HEK293T (cell line): Measurements from ENCODE around the gene LRG1.

Source experiments
- CTCF ChIA-PET: fragments of 350-600 bp; formaldehyde crosslinking; extraction: SDS; loops from one replicate; lab custom pipeline; 2021; ENCODE audit warnings: antibody characterized with exemption, inconsistent platforms; lab: Yijun Ruan, JAX
- POLR2A ChIA-PET: fragments of 350-600 bp; formaldehyde crosslinking; extraction: SDS; loops from one replicate; lab custom pipeline; 2020; ENCODE audit warnings: antibody characterized with exemption, inconsistent platforms; lab: Yijun Ruan, JAX
- DNase-seq: peaks from one replicate; pipeline ENCODE4 v3.0.0; 2012; ENCODE audit warnings: mixed read lengths; ENCODE audit errors: extremely low spot score
- ARNT ChIP-seq: fragments of 450-650 bp; IDR thresholded peaks from 2 replicates; pipeline ENCODE4 v1.6.1; 2017; ENCODE audit warnings: mild to moderate bottlenecking
- BHLHE40 ChIP-seq: fragments of 450-650 bp; IDR thresholded peaks from 2 replicates; pipeline ENCODE4 v1.6.1; 2016; ENCODE audit warnings: mild to moderate bottlenecking, moderate library complexity, borderline replicate concordance
- CTBP1 ChIP-seq: fragments of 450-650 bp; IDR thresholded peaks from 2 replicates; pipeline ENCODE4 v1.6.1; 2016; ENCODE audit warnings: borderline replicate concordance
- ELF4 ChIP-seq: fragments of 450-650 bp; IDR thresholded peaks from 2 replicates; pipeline ENCODE4 v1.6.1; 2017; ENCODE audit warnings: antibody characterized with exemption
- FOXA1 ChIP-seq: fragments of 450-650 bp; IDR thresholded peaks from 2 replicates; pipeline ENCODE4 v1.6.1; 2016; ENCODE audit warnings: mild to moderate bottlenecking
- FOXK2 ChIP-seq: fragments of 450-650 bp; IDR thresholded peaks from 2 replicates; pipeline ENCODE4 v1.6.1; 2016; ENCODE audit warnings: mild to moderate bottlenecking
- FOXM1 ChIP-seq: fragments of 450-650 bp; IDR thresholded peaks from 2 replicates; pipeline ENCODE4 v1.6.1; 2017; ENCODE audit warnings: mild to moderate bottlenecking, borderline replicate concordance
- HDGF ChIP-seq: fragments of 450-650 bp; IDR thresholded peaks from 2 replicates; pipeline ENCODE4 v1.6.1; 2017; ENCODE audit warnings: antibody characterized with exemption, borderline replicate concordance
- L3MBTL2 ChIP-seq: fragments of 450-650 bp; conservative IDR thresholded peaks from 2 replicates; pipeline ENCODE4 v1.6.1; 2016; ENCODE audit warnings: mild to moderate bottlenecking
- LEF1 ChIP-seq: fragments of 450-650 bp; IDR thresholded peaks from 2 replicates; pipeline ENCODE4 v1.6.1; 2017; ENCODE audit warnings: mild to moderate bottlenecking, borderline replicate concordance
- NFRKB ChIP-seq: fragments of 450-650 bp; IDR thresholded peaks from 2 replicates; pipeline ENCODE4 v1.6.1; 2016; ENCODE audit warnings: mild to moderate bottlenecking, moderate library complexity
- SP1 ChIP-seq: fragments of 450-650 bp; IDR thresholded peaks from 2 replicates; pipeline ENCODE4 v1.6.1; 2017
- SUZ12 ChIP-seq: fragments of 450-650 bp; IDR thresholded peaks from 2 replicates; pipeline ENCODE4 v1.6.1; 2016; ENCODE audit warnings: mild to moderate bottlenecking
- TARDBP ChIP-seq: fragments of 450-650 bp; IDR thresholded peaks from 2 replicates; pipeline ENCODE4 v1.6.1; 2016
- ZNF384 ChIP-seq: fragments of 450-650 bp; IDR thresholded peaks from 2 replicates; pipeline ENCODE4 v1.6.1; 2016
- TF ChIP-seq, protein P1 (sequence below): fragments of 450-650 bp; IDR thresholded peaks from 2 replicates; pipeline ENCODE4 v1.6.1; 2016

Gene LRG1

DNA sequence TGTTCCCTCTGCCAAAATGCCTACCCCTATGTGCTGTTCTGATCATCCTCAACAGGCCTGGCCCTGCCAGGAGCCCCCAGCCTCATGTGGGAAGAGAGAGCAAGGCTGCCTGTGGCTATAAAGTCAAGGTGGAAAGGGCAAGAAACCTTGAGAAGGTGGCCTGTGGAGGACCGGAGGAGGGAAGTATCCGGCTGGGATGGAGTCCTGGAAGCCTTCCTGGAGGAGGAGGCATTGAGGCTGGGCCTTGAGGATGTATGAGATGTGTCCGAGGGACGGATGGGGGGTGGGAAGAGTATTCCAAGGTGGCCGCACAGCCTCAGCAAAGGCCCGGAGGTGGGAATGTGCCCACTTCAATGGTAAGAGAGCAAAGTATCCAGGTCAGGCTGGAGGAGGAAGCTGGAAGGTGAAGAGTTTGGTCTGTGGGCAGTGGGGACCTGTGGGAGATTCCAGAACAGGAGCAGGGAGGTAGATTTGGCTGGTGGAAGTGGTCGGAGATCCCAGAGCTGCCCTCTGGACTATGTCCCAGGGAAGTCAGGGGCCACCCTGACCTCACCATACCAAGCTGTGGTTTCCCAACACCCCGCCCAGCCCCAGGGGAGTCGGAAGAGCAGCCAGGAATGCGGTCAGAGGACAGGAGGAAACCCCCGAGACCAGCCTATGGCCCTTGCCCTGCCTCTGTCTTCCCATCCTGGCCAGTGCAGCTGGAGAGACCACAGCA is 18.5 kb downstream of the LRG1 start:
- ChIA-PET POLR2A (no interaction called here), CTCF (interaction anchor here (1.2 kb wide), 1 partner anchor 14 kb away, joined by 3 read pairs; the partner anchor contains the start of gene PLIN5)
- TF ChIP-seq, protein P1, sequence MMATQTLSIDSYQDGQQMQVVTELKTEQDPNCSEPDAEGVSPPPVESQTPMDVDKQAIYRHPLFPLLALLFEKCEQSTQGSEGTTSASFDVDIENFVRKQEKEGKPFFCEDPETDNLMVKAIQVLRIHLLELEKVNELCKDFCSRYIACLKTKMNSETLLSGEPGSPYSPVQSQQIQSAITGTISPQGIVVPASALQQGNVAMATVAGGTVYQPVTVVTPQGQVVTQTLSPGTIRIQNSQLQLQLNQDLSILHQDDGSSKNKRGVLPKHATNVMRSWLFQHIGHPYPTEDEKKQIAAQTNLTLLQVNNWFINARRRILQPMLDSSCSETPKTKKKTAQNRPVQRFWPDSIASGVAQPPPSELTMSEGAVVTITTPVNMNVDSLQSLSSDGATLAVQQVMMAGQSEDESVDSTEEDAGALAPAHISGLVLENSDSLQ = no peak
- no peak for TF ChIP-seq LEF1
- TF ChIP-seq L3MBTL2 = no peak
- TF ChIP-seq FOXK2 = no peak
- no peak for TF ChIP-seq SP1
- no peak for TF ChIP-seq ZNF384
- no peak for TF ChIP-seq CTBP1
- TF ChIP-seq ELF4 = no peak
- no peak for TF ChIP-seq SUZ12

DNA sequence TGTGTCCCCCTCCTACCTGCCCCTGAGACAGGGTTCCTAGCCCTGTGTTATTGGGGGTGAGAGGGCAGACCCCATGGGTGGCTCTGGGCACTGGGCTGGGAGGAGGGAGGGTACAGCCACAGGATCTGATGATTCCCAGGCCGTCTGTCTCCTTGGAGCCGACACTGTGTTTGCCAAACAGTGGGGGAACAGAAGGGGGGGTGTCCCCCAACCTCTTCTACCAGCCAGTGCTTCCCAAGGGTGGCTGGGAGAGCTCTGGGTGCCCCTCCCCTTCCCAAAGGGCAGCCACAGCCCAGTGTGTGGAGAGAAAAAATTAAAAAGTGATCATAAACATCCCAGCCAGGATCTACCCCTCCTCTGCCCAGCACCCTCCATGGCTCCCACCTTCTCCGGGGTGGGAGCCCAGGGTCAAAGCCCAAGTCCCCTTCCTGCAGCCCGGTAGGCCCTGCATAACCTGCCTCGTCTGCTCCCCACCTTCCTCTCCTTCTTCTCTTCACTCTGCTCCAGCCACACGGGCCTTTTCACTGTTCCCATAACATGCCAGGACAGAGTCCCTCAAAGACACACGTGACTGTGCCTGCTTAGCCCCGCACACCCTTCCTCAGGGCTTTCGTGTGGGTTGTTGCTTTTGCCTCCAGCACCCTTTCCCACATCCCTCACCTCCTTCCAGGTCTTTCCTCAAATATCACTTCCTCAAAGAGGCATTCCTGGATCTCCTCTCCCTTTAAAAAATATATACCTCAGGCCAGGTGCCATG is 20.1 kb downstream of the LRG1 start:
- ChIA-PET CTCF (no interaction called here), POLR2A (no interaction called here)
- DNase-seq = no peak
- TF ChIP-seq ZNF384 (no peak), ELF4 (no peak), SP1 (no peak), TARDBP (no peak), L3MBTL2 (no peak), NFRKB (no peak), FOXA1 (no peak), SUZ12 (no peak), FOXM1 (no peak), LEF1 (no peak), FOXK2 (no peak), ARNT (no peak), HDGF (no peak)
- TF ChIP-seq, protein P1 = no peak

More for the DNA sequence above, 18.5 kb downstream of the LRG1 start:
- no peak for DNase-seq

DNA sequence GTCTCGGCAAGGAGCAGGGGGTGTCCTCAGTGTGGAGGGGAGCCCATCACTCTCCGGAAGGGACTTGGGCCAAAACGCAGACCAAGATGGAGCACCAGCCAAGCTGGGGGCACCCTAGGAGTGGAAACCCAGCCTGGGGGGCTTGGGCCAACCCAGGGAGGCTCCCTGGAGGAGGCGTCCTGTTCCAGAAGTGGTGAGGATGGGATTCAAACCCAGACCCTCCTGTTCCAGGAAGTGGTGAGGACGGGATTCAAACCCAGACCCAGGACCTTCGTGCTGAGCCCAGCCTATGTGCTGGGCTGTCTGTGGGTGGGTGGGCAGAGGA is 20.7 kb downstream of the LRG1 start:
- DNase-seq = no peak
- POLR2A ChIA-PET = no interaction called here
- CTCF ChIA-PET = no interaction called here
- no peak for TF ChIP-seq LEF1
- no peak for TF ChIP-seq FOXM1
- no peak for TF ChIP-seq BHLHE40
- no peak for TF ChIP-seq SUZ12
- no peak for TF ChIP-seq ELF4
- TF ChIP-seq FOXK2 = no peak

DNA sequence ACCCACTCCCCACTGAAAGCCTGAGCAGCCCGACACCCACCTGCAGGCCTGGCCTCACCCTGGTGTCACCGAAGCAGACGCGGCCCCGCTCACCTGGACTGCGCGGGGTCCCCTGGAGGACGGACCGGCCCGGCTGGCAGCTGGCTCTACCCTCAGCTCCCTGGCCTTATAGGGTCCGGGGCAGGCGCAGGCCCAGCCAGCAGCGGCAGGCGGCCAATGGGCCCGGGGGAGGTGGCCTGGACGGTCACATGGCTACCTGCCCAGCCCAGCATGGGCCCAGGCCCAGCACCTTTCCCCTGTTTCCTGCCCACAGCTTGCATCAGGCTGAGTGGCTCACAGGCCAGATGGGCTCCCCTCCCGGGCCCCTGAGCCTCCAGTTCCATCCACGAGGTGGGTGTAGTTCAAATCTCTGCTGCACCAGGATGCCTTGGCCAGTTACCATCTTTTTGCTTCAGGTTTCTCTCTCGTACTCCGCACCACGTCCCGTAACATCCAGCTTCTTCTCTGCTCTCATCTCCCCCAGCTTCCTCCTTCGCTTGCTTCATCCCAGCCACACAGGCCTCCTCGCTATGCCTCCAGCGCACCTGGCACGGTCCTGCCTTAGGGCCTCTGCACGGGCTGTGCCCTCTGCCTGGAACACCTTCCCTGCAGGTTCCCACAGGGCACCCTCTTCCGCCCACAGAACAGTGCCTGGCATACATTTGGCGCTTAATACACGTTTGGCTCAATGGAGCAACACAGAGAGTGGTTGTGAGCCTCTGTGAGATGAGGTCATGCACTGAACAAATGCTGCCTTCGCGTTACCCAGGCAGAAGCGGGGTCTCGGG is 21.3 kb downstream of the LRG1 start, which contains the start of gene PLIN4:
PLIN4 (minus strand) TSS at position 142 of the 827 bp plus-strand sequence. CDS start 214 bp downstream, outside the sequence.
- DNase-seq = no peak
- TF ChIP-seq ELF4 = no peak
- TF ChIP-seq ZNF384 = no peak
- TF ChIP-seq, protein P1 = no peak
- TF ChIP-seq LEF1 = no peak
- TF ChIP-seq FOXM1 = no peak
- TF ChIP-seq HDGF = no peak
- no peak for TF ChIP-seq NFRKB
- no peak for TF ChIP-seq L3MBTL2
- TF ChIP-seq ARNT = no peak
- no peak for TF ChIP-seq SUZ12
- TF ChIP-seq BHLHE40 = no peak
- no peak for TF ChIP-seq CTBP1
- no peak for TF ChIP-seq TARDBP
- no peak for TF ChIP-seq FOXK2
- no peak for TF ChIP-seq SP1
- TF ChIP-seq FOXA1 = no peak
- ChIA-PET POLR2A (interaction anchor here (0.6 kb wide), 1 partner anchor 10 kb away, joined by 3 read pairs; no protein-coding TSS in a partner anchor), CTCF (interaction anchor here (0.6 kb wide), 1 partner anchor 1230 kb away, joined by 3 read pairs; no protein-coding TSS in a partner anchor)

DNA sequence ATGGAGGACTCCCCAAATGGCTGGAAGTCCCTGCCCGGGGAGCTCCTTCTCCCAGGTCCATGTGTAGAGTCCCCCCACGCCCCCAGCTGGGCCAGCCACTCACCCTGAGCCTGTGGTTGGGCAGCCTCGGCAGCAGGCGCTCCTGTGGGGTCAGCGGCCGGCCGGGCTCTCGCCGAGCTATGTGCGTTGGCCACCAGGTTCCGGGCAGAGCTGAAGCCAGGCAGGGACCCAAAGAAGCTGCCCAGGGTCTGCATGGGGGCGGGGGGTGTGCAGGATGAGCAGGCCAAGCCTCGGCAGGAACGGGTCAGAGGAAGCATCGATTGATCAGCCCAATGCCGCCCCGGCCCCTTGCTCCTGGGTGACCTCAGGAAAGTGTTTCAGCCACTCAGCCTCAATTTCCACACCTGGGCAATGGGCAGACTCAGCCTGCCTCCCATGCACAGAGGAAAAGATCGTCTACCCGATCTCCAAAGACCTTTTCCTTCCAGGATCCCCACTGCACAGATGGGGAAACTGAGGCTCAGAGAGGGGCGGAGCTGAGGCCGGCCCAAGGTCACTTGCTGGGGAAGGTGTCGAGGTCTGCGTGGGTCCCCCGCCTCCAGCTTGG is 22.3 kb downstream of the LRG1 start:
- ChIA-PET CTCF (interaction anchor here (1.5 kb wide), 1 partner anchor 9 kb away, joined by 4 read pairs; no protein-coding TSS in a partner anchor), POLR2A (interaction anchor here (1.2 kb wide), 1 partner anchor 9 kb away, joined by 4 read pairs; no protein-coding TSS in a partner anchor)
- DNase-seq = no peak
- no peak for TF ChIP-seq ARNT
- no peak for TF ChIP-seq L3MBTL2
- TF ChIP-seq LEF1 = no peak
- no peak for TF ChIP-seq SUZ12
- TF ChIP-seq SP1 = no peak
- no peak for TF ChIP-seq FOXK2
- no peak for TF ChIP-seq NFRKB
- TF ChIP-seq, protein P1 = no peak
- no peak for TF ChIP-seq ELF4
- TF ChIP-seq TARDBP = no peak
